OCI-LY7 (cell line): Measurements from ENCODE around the gene RPL38.

Experiments used
- EZH2phosphoT487 ChIP-seq: fragments of 200-600 bp; sonication (generic); IDR thresholded peaks from 2 replicates; pipeline ENCODE4 v1.6.1; 2018; ENCODE audit warnings: low read depth, borderline replicate concordance, mild to moderate bottlenecking, mixed run types, antibody characterized with exemption, low read length, moderate library complexity, mixed read lengths
- TF ChIP-seq, protein P1 (sequence below): fragments of 200-600 bp; sonication (generic); conservative IDR thresholded peaks from 2 replicates; pipeline ENCODE4 v1.5.1; 2014; ENCODE audit warnings: mild to moderate bottlenecking, antibody characterized with exemption, low read length, moderate library complexity, mixed read lengths

DNA sequence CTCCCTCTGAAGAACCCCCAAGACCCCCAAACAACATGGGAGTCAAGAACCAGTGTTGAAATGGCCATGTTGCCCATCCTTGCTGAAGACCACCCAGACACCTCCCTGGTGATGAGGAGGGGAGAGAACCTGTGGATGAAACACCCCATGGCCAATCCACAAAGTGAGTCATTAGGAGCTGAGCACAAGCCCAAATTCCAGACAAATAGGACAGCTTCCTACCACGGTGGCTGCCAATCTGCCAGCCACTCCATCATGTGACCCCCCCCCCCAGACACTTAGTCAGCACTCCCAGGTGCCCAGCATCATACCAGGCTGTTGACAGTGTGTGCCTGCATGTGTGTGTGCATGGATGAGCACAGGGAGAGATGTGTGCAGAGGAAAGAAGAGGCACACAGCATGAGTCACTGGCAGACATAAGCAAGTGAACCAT, 26.4 kb upstream of the RPL38 start:
- TF ChIP-seq, protein P1, sequence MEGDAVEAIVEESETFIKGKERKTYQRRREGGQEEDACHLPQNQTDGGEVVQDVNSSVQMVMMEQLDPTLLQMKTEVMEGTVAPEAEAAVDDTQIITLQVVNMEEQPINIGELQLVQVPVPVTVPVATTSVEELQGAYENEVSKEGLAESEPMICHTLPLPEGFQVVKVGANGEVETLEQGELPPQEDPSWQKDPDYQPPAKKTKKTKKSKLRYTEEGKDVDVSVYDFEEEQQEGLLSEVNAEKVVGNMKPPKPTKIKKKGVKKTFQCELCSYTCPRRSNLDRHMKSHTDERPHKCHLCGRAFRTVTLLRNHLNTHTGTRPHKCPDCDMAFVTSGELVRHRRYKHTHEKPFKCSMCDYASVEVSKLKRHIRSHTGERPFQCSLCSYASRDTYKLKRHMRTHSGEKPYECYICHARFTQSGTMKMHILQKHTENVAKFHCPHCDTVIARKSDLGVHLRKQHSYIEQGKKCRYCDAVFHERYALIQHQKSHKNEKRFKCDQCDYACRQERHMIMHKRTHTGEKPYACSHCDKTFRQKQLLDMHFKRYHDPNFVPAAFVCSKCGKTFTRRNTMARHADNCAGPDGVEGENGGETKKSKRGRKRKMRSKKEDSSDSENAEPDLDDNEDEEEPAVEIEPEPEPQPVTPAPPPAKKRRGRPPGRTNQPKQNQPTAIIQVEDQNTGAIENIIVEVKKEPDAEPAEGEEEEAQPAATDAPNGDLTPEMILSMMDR, result no peak; the same call in none of the 2 replicates
- TF ChIP-seq EZH2phosphoT487, result no peak
